Gastrocnemius medialis (tissue), 4 donors: ENCODE data around the gene UTS2B.

Source experiments
- POLR2A ChIP-seq, 2 donors: fragments of 450-650 bp; IDR thresholded peaks; one replicate each; pipeline ENCODE4 v1.6.1; 2017; ENCODE audit warnings: antibody characterized with exemption in 2 of 2, mild to moderate bottlenecking in 2 of 2, moderate library complexity in 2 of 2
- TF ChIP-seq, protein P1 (sequence below), 5 experiments: fragments of 450-650 bp in 3 of 5; fragments of 200-600 bp in 2 of 5; sonication (generic) in 2 of 5; IDR thresholded peaks in 4 of 5; conservative IDR thresholded peaks in 1 of 5; 1 replicate in 4 of 5; 2 replicates in 1 of 5; pipeline ENCODE4 v1.5.1; 2016 to 2019; ENCODE audit warnings: antibody characterized with exemption in 5 of 5, mild to moderate bottlenecking in 3 of 5, moderate library complexity in 3 of 5

DNA sequence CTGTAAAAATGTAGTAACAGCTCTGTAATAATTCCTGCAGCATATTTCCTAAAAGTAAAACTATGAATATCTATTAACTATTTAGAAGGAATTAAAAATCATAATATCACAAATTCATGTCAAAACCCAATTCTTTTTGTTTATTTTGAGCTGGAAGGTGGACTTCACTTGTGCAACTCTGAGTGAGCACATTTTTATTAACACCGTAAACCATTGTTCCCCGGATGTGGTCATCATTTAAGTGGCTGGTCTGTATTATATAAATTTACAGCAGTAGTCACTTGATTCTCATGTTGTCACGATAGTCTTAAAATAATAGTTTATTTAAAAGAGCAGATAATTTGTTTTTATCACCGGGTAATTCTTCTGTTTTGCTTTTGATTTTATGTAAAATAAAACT is 43.0 kb upstream of the UTS2B start:
- TF ChIP-seq, protein P1, sequence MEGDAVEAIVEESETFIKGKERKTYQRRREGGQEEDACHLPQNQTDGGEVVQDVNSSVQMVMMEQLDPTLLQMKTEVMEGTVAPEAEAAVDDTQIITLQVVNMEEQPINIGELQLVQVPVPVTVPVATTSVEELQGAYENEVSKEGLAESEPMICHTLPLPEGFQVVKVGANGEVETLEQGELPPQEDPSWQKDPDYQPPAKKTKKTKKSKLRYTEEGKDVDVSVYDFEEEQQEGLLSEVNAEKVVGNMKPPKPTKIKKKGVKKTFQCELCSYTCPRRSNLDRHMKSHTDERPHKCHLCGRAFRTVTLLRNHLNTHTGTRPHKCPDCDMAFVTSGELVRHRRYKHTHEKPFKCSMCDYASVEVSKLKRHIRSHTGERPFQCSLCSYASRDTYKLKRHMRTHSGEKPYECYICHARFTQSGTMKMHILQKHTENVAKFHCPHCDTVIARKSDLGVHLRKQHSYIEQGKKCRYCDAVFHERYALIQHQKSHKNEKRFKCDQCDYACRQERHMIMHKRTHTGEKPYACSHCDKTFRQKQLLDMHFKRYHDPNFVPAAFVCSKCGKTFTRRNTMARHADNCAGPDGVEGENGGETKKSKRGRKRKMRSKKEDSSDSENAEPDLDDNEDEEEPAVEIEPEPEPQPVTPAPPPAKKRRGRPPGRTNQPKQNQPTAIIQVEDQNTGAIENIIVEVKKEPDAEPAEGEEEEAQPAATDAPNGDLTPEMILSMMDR (IDR thresholded peaks at IDR 0.05 in 4 of 5, conservative IDR thresholded peaks at IDR 0.05 in 1 of 5): no peak
- no peak for TF ChIP-seq POLR2A (IDR thresholded peaks at IDR 0.05)
